ENCODE measurements around the gene SEL1L2. TPM values are rescaled to one million over a fixed set of nuclear protein-coding genes. Genes with fewer than 3 reads are reported as not detected.

SEL1L2 gene
- total RNA-seq, 4 donors from 2014 or later: not detected

DNA sequence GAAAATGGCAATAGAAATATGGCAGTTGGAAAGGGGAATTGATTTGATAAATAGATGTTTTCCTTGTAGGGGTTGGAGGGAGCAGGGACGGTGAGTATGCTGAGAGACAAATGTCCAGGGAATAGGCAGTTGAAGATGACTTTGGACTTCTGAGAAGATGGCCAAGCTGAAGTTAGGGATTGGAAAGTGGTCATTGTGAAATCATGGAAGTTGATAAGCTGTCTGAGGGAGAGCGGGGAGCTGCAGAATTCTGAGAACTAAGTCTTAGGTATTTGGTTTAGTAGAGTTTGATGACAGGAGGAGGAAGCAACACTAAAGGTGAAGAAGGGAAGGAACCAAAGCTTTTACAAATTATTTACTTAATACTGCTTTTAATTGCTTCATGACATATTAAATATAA, 190.4 kb downstream of the SEL1L2 start:
- peaks cover 3 to 29% (median 12%) of the 10 kb centered on the region in 3 donors for H3K4me1 ChIP-seq
- intact Hi-C loops (cut with DNase I): no loop called here
- 82 to 86% methylated on average over 2 of the region's 2 CpGs for WGBS, 2 donors
- no peaks in the 10 kb centered on the region for H3K9me3 ChIP-seq
- peak overlapping the region in 2 of 4 donors; percentile 60 to 69 for H3K27ac ChIP-seq
- peaks cover 3 to 89% (median 33%) of the 10 kb centered on the region in 3 donors for H3K36me3 ChIP-seq
- DNase-seq: no peak
- TF ChIP-seq POLR2A (IDR thresholded peaks at IDR 0.05): no peak
- TF ChIP-seq, protein P1, sequence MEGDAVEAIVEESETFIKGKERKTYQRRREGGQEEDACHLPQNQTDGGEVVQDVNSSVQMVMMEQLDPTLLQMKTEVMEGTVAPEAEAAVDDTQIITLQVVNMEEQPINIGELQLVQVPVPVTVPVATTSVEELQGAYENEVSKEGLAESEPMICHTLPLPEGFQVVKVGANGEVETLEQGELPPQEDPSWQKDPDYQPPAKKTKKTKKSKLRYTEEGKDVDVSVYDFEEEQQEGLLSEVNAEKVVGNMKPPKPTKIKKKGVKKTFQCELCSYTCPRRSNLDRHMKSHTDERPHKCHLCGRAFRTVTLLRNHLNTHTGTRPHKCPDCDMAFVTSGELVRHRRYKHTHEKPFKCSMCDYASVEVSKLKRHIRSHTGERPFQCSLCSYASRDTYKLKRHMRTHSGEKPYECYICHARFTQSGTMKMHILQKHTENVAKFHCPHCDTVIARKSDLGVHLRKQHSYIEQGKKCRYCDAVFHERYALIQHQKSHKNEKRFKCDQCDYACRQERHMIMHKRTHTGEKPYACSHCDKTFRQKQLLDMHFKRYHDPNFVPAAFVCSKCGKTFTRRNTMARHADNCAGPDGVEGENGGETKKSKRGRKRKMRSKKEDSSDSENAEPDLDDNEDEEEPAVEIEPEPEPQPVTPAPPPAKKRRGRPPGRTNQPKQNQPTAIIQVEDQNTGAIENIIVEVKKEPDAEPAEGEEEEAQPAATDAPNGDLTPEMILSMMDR (IDR thresholded peaks at IDR 0.05): no peak
- H3K4me3 ChIP-seq: no peak overlapping the region
- no peaks in the 10 kb centered on the region for H3K27me3 ChIP-seq

Small RNA genes within 50 kb of the gene (small RNA-seq; reads per million reads assigned to genes)
- gene RNU6-278P (0 reads per million in 4 donors), gene RPS3P1 (0 reads per million in 4 donors)

Other genes starting within 250 kb of the SEL1L2 start
- gene ESF1, start 205.7 kb downstream of the SEL1L2 start, total RNA-seq: 10 to 100 TPM in 3 of 4 donors, 1 to 10 TPM in 1; 4.7 to 21.9 (median 11.2) TPM
- gene NDUFAF5, start 205.6 kb downstream of the SEL1L2 start, total RNA-seq: 10 to 100 TPM in 2 of 4 donors, 1 to 10 TPM in 2; 6.6 to 14.5 (median 10.4) TPM
- gene MACROD2, start 4.9 kb upstream of the SEL1L2 start, total RNA-seq: 1 to 10 TPM; 1.8 to 4.8 (median 2.9) TPM

All from esophagus squamous epithelium (tissue), 5 donors.